HG03196 (cell line): ENCODE data around the gene EFCAB12.

Experiments used
- ATAC-seq: cut with Tn5 transposase; IDR thresholded peaks from one replicate; pipeline ENCODE4 v1.9.1; 2021; ENCODE audit not compliant: unreplicated experiment

EFCAB12 gene

DNA sequence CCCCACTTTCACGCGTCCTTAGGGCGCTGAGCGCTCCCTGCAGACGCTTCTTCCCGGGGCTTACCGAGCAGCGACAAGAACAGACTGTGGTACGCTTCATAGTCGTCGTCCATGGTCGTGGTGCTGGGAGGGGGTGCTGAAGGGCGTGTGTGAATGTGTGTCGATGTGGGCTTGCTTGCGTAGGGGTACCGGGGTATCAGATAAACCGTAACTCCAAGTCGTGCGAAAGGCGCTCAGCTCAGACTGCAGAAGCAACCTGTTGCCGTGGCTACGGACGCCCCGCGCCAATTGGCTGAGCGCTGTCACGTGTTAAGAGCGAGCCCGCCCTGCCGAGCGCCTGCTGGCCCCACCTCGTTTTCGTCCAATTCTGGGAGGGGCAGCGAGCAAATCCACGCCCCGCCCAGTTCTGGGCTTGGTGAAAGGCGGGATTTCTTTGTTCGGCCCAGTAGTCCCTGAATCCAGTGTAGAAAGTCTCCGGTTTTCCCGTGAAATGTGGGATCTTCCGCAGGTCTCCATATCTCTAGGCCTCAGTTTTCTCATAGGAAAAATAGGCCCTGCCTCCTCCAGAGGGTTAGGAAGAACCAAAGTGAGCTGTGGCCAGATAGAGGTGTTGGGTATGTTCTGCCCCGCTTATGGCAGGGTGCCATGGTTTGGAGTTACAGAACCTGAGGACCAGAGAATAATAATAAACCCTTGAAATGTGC is at the start of gene EFCAB12:
Gene EFCAB12, minus strand, starts transcription at position 261 of the 704 bp plus-strand sequence. Its CDS starts 148 bp downstream, at position 113.
- peak; percentile 73 for ATAC-seq

DNA sequence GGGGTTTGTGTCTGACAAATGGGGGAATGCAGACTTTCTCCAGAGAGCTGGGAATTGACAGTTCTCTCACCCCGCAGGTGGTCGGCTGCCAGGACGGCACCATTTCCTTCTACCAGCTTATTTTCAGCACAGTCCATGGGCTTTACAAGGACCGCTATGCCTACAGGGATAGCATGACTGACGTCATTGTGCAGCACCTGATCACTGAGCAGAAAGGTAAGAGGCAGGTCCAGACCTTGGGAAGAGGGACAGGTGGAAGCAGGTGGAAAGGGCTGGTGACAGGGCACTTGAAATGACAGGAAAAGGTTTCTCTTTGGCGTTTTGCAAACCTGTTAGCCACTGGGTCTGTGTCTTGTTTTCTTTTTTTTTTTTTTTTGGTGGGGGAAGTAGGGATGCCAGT is 48.1 kb upstream of the EFCAB12 start:
- no peak for ATAC-seq

DNA sequence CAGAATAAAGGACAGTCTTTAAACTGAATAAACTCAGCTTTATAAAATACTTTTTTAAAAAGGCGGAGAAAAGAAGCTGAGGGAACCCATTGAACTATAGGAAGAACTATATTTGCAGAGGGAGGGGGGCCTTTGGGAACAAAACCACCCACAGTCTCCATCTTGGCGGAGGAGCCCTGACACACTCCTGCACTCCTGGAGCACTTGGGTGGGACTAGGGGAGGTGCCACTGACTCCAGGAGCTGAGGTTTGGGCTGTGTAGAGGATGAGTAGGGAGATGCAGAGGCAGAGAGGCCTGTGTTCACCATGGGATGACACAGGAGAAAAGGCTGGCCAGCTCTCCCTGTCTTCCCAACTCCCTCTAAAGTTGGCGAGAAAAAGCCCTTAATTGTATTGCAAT is 47.4 kb upstream of the EFCAB12 start:
- no peak for ATAC-seq

DNA sequence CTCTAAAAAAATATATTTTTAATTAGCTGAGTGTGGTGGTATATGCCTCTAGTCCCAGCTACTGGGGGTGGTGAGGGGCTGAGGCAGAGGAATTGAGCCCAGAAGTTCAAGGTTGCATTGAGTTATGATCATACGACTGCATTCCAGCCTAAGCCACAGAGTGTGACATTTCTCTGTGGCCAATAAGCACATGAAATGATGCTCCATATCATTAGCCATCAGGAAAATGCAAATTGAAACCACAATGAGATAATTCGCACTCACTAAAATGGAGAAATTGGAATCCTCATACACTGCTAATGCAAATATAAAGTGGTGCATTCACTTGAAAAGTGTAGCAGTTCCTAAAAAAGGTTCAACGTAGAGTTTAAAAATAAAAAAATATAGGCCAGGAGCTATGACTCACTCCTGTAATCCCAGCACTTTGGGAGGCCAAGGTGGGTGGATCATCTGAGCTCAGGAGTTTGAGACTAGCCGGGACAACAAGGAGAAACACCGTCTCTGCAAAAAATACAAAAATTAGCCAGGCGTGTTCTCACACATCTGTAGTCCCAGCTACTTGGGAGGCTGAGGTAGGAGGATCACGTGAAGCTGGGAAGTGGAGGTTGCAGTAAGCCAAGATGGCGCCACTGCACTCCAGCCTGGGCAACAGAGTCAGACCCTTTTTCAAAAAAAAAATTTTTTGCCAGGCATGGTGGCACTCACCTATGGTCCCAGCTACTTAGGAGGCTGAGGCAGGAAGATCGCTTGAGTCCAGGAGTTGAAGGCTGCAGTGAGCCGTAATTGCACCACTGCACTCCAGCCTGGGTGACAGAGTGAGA is 46.8 kb upstream of the EFCAB12 start:
- no peak for ATAC-seq

DNA sequence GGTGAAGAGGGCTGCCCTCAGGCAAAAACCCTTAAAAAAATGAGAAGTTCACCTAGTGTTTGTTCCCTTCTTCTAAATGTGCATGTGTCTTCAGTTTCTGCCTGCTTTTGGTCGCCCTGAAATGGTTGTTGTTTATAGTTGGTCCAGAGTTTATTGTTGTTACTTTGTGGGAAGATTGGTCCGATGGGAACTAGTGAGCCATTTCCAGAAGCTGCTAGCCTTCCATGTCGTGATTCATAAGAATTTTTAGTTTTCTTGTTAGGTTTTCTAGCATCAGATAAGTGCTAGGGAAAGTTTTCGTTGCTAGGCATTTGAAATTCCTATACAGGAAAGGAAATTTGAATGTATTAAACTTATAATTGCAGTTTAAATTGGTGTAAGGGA is 45.3 kb upstream of the EFCAB12 start:
- no peak for ATAC-seq

DNA sequence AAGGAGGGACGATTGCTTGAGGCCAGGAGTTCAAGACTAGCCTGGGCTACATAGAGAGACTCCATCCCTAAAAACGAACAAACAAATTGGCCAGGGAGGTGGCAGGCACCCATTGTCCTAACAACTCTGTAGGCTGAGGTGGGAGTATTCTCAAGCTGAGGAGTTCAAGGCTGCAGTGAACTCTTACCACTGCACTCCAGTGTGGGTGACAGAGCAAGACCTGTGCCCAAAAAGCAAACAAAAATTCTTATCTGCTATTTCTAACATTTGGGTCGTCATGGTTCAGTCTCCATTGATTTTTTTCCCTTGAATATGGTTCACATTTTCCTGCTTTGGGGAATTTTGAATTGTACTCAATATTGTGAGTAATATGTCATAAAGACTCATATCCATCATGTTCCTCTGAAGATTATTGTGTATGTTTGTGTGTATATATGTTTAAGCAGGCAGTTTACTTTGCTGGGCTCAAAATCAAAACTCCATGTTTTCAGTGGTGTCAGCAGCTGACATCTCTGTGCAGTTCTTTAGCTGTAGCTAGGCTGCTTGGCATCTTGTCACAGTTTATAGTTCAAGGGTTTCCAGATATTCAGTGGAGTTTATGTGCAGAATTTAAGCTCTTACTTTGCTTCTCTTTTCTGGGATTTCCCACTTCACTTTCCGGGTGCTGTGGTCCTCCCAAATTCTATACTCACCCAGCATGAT is 44.8 kb upstream of the EFCAB12 start:
- ATAC-seq: no peak

DNA sequence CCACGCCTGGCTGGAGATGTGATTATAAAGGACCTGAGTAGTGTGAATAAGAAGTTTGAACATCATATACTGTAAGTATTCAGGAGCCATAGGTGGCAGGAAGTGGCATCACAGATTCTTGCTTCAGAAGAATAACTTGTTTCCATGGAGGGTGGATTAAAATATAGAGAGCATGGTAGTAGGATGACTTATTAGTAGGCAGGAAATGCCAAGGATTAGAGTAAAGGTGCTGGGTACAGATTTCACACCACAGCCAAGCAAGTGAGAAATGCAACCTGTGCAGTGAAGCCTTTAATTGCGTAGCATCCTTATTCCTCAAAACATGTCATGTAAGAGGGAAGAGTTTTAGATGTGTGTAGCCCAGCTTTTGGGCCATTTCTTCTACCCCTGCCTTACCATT is 42.4 kb upstream of the EFCAB12 start:
- no peak for ATAC-seq

DNA sequence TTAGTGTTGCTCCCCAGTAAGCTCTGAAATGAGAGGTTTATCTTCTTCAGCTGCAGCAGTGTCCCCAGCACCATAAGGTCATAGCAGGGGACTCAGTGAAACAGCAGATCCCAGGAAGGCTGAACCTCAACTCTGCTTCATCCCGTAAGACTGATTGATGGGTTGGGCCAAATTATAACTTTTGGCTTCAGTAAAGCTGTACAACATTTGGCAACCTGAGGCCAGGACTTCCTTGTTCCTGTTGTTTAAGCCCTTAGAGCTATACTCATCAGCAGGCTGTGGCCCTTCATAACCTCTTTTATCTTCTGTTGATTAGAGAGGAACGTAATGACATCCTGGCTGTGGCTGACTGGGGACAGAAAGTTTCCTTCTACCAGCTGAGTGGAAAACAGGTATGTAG is 40.6 kb upstream of the EFCAB12 start:
- no peak for ATAC-seq

DNA sequence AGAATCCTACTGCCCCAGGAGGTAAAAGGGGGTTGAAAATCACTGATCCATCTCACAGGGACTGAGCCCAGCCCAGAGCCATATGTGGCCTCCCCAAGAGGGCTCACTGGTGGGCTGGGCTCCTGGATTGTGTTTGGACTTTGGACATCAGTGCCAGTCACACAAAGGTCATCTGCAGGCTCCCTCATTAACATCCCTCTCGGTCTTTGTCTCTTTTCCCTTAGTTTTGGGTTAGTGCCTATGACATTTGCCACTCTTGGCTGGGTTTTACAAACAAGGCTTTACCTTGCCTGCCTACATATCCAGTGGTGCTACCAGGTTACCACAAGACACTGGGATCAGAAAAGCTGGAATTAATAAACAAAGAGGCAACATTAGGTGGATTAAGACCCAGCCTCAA is 39.5 kb upstream of the EFCAB12 start:
- ATAC-seq: no peak

DNA sequence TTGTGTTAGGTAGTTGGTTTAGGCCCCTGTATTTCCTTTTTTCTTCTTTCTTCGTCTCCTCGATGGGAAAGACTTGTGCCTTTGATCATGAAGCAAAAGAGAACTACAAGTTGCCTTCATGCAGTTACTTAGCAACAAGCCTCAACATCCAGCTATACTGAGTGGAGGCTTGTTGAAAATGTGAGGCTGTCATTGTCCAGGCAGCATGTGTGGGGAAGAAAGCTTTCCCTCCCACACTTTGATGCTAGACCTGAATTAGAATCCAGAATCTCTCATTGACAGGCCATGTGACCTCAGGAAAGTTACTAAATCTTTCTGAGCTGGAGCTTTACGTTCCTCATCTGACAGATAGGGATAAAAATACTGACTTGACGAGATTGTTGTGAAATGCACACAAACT is 35.3 kb upstream of the EFCAB12 start:
- ATAC-seq: no peak

DNA sequence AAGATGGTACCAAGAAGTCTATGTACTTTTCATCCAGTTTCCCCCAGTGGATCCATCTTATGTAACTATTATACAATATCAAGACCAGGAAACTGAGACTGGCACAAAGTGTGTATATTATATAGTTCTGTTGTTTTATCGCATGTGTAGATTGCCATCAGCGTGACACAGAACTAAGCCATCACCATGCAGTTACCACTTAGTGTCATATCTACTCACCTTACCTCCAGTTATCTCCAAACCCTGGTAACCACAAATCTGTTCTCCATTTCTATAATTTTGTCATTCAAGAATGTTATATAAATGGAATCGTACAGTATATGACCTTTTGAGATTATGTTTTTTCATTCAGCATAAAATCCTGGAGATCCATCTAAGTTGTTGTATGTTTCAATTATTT is 34.7 kb upstream of the EFCAB12 start:
- no peak for ATAC-seq

DNA sequence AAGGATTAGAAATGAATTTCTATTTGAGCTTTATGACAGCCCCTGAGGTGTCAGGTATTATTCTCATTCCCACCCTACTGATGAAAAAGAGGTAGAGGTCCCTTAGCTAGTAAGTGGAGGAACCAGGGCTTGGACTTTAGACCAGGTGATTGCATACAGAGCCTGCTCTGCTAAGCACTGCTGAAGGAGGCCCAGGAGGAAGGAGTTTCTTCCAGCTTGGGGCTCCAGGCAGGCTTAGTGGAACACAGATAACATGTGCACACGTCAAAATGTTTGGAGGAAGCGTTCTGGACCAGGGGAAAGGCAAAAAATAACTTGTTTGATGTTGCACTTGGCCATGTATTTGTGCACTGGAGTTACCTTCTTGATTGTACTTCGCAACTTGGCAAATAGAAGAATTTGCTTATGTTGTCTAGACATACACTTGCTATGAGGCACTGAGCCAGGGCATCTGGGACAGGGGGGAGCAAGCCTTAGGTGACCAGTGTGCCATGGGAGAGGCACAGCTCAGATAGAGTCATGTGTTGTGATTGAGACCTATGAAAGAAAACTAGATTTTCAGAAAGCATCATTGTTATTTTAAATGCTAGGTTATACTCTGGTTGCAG is 34.0 kb upstream of the EFCAB12 start:
- ATAC-seq: no peak

DNA sequence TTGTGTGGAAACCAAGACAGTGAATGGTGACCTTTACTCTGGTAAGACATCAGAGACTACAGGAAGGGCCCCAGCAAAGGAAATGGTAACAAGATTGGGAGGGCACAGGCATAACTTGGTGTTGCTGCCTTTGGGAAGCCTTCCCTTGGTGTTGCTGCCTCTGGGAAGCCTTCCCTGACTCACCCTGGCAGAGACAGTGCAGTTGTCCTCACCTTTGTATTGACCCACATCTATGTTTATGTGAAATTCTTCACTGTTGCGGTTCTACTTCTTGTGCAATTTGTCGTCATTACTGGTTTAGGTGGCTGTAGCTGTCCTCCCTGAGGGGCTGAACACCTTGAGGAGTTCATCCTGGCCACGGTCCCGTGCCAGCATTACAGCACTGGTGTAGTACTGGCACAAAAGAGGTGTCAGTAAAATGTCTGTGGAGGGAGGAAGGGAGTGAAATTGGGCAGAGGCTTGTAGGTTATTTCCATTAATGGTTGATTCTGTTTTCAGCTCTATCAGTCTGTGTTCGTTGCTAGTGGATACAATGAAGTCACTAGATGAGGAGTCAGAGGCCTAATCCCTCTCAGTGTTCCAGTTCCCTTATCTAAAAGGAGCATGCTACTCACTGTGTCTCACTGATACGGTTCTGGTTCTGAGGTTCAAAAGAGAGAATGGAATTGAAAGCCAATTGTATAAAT is 33.2 kb upstream of the EFCAB12 start:
- no peak for ATAC-seq

DNA sequence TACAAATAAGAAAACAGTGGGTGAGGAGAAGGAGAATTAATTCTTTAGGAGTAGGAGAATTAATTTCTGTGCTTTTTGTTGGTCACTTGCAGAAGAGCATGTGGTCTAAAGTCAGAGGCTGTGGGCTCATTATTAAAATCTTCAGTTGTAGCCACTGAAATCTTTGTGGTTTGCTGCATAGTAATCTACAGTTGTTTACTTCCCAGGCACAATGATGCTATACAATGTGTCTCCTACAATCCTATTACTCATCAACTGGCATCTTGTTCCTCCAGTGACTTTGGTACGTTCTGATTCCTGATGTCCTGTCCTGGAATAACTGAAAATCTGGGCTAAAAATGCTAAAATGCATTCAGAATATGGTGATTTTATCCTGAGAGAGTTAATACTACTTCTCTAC is 32.6 kb upstream of the EFCAB12 start:
- ATAC-seq: no peak

DNA sequence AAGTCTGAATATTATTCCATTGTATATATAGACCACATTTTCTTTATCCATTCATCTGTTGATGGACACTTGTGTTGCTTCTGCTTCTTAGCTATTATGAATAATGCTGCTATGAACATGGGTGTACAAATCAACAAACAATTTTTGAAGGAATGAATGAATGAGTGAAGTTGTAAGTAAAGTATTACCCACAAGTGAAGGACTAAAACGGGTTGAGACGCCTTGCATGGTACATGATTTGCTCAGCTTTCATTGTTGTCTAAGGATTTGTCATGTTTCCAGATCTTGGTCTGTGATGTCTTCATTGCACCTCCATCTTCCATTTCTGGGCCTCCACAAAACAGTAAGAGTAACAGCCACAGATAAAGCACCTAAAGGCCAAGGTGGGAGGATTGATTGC is 32.1 kb upstream of the EFCAB12 start:
- no peak for ATAC-seq

DNA sequence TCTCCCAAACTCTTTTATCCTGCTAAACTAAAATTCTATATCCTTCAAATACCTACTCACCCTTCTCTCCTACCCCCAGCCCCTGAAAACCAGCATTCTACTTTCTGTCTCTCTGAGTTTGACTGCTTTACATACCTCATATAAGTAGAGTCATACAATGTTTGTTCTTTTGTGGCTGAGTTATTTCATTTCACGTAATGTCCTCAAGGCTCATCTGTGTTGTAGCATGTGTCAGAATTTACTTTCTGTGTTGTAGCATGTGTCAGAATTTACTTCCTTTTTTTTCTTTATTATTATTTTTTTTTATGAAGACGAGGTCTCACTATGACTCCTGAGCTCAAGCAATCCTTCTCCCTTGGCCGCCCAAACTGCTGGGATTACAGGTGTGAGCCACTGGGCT is 31.7 kb upstream of the EFCAB12 start:
- no peak for ATAC-seq

DNA sequence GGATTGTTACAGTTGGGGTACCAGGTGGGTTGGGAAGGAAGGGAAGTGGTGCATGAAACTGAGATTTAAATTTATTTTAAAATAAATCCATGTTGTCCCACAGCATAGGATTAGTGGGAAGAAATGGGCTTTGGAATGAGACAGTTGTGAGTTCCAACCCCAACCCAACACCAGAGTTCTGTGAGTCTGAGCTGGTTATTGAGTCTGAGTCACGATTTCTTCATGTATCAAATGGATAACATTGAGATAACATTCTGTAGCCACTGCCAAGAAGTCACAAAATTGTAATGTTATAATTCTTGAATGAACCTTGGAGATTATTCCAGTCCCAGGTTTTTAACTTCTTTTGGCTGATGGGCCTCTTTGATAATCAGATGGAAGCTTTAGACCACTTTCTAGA is 25.3 kb upstream of the EFCAB12 start:
- no peak for ATAC-seq

DNA sequence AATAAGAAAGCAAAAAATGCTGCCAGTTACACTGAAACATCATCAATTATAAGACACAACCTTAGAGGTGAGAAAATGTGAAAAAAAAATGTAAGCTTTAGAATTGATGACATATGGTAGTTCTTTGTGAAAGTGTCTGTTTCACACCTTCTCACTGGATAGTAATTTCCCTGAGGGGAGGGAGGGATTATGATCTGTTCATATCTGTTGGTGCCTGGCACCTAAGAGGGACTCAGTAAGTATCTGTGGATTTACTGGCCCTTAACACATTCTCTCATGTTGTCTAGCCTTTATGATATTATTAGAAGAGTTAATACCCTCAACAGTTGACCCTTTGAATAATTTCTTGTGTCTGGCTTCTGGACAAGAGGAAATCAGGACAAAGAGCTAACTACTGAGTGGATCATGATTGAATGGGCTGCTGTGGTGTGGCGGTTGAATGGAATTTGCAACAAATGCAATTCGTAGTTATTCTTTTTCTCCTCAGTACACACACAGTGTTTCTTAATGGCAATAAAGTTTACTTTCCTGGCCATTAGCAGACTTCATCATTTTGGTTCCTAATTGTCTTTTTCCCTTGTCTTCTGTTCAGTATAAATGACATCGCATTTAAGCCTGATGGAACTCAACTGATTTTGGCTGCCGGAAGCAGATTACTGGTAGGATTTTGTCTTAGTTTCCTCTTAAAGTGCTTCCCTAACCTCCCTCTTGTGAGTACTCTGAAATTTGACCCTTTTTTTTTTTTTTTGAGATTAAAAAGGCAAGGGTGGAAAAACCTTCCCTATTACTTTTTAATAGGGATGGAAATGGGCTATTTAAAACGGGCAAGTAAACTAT is 21.1 kb upstream of the EFCAB12 start:
- no peak for ATAC-seq

DNA sequence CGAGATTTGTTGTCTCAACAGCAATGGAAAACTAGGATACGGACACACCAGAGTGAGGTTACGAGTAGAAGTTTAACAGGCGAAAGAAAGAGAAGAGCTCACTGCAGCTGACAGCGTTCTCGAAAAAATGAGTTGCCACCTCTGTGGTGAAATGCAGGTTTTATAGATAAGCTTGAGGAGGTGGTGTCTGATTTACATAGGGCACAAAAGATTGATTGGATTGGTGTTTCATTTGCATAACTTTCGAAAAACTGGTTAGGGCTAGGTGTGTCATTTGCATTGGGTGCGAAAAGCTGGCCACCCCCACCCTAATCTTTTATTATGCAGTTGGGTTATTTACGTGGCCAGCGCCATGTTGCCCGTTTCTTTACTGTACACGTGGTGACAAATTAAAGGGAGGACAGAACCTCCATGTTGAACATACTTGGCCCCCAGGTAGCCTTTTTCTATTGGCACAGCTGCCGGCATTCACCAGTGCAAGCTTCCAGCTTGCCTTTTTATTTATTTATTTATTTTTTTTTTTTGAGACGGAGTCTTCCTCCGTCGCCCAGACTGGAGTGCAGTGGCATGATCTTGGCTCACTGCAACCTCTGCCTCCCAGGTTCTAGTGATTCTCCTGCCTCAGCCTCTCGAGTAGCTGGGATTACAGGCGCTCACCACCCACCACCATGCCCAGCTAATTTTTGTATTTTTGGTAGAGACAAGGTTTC is 19.9 kb upstream of the EFCAB12 start:
- ATAC-seq: no peak
